ENCODE measurements around the gene THAP2.

THAP2 gene

DNA sequence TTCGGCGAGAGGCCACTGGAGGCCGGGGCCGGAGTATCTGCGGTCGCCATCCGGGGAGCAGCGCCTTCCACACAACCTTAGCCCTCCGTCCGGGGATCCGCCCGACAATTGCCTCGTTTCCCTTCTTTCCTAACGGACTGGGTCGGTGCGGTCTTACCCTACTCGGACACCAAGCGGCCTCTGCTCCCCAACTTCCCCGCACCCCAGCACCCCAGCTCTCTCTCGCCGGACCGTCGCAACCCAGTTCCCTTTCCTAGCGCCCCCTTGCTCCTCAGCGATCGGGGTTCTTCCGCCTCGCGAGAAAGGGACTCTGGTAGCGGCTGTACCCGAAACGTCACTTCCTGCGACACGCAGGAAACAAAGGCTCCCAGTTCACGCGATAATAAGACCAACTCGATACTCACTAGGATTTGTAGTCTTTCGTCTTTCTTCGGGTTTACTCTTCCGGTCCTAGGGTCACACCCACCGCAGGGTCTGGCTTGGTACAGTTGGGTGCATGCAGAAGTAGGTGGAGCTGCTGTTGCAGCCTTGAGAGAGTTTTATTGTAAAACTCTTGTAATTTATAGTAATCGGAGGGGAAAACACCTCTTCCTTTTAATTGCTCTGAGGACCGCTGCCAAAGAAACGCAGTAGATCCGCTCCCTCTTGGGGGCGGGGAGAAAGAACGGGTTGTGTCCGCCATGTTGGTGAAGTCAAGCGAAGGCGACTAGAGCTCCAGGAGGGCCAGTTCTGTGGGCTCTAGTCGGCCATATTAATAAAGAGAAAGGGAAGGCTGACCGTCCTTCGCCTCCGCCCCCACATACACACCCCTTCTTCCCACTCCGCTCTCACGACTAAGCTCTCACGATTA lies at the start of gene THAP2, which contains the start of gene ZFC3H1:
Gene THAP2, plus strand, starts transcription at position 741 of the 850 bp plus-strand sequence. CDS start 209 bp downstream, outside the sequence.
Gene ZFC3H1, minus strand, starts transcription at position 288 of the 850 bp plus-strand sequence. Its CDS starts 238 bp downstream, at position 50.
- TF ChIP-seq JUND (IDR thresholded peaks at IDR 0.05; ENCODE audit: low read depth): no peak
- in situ Hi-C loops (cut with HindIII; ENCODE audit: low pct_unique_long_range_greater_than_20kb, low sequenced_read_pairs): no loop called here
- peak; percentile 87 to 100 for DNase-seq (ENCODE audit: low read depth in 1 of 2, low spot score in 1 of 2)

DNA sequence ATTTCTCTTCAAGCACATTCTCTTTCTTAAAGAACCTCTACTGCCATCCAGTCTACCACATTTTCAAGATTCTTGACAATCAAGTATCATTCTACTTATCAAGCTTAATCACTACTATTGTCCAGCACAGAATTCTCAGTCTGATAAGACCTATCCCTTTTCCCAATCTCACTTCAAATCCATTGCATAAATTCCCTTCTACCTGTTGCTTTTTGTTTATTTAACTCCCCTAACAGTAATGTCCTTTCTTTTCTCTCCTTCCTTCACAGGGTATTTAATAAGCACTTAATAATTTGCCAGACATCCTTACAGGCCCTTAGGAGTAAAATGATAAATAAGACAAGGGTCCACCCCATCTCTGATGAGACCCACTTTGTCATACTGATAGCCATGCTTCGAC lies 42.2 kb upstream of the THAP2 start:
- in situ Hi-C loops (cut with HindIII; ENCODE audit: low pct_unique_long_range_greater_than_20kb, low sequenced_read_pairs): no loop called here
- no peak for TF ChIP-seq JUND (IDR thresholded peaks at IDR 0.05; ENCODE audit: low read depth)
- DNase-seq (ENCODE audit: low read depth in 1 of 2, low spot score in 1 of 2): no peak

DNA sequence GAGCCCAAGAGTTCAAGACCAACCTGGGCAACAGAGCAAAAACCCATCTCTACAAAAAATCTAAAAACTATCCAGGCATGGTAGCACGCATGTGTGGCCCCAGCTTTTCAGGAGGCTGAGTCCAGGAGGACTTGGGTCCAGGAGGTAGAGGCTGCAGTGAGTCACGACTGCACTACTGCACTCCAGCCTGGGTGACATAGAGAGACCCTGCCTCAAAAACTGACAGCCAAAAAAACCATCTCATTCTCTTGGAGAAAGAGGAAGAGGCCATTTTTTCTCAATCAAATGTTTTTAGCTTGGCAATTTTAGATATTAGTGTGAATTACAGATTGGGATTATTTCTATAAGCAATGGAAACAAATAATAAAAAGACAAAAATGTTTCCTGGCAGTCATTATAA lies 38.6 kb upstream of the THAP2 start:
- TF ChIP-seq JUND (IDR thresholded peaks at IDR 0.05; ENCODE audit: low read depth): no peak
- in situ Hi-C loops (cut with HindIII; ENCODE audit: low pct_unique_long_range_greater_than_20kb, low sequenced_read_pairs): no loop called here
- DNase-seq (ENCODE audit: low read depth in 1 of 2, low spot score in 1 of 2): no peak

DNA sequence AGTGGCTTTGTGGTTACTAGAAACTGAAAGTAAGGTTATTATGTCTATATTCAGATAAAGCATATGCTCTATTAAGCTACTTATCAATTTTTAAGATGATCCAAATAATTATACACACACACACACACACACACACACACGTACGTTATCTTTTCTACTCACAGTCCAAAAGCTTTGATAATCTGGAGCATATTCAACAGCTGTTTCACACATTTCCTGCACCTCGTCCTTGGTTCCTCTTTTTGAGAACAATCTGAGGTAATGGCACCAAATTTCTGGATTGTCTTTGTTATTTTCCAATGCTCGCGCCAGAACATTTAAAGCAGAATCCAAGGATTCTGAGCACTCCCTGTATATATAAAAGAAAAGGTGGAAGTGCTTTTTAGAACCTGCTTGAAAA lies 38.0 kb upstream of the THAP2 start:
- in situ Hi-C loops (cut with HindIII; ENCODE audit: low pct_unique_long_range_greater_than_20kb, low sequenced_read_pairs): no loop called here
- TF ChIP-seq JUND (IDR thresholded peaks at IDR 0.05; ENCODE audit: low read depth): no peak
- no peak for DNase-seq (ENCODE audit: low read depth in 1 of 2, low spot score in 1 of 2)

DNA sequence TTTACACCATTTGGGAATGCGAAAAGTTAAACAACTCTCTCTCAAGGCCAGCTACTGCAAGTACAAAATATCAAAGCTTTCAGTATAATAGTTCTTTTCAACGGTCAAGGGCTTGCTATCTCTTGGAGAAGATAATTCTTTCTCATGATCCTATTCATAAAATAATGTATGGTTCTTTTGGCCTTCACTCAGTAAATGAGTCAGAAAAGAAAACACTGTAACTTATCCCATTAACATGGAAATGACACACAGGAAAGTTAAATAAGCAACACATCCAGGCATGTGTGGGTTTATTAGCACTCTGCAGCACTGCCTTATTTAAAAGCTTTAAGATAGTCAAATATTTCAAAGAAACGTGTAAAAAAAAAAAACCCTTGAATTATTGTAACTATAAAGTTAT lies 37.3 kb upstream of the THAP2 start:
- no peak for TF ChIP-seq JUND (IDR thresholded peaks at IDR 0.05; ENCODE audit: low read depth)
- in situ Hi-C loops (cut with HindIII; ENCODE audit: low pct_unique_long_range_greater_than_20kb, low sequenced_read_pairs): no loop called here
- DNase-seq (ENCODE audit: low read depth in 1 of 2, low spot score in 1 of 2): no peak

DNA sequence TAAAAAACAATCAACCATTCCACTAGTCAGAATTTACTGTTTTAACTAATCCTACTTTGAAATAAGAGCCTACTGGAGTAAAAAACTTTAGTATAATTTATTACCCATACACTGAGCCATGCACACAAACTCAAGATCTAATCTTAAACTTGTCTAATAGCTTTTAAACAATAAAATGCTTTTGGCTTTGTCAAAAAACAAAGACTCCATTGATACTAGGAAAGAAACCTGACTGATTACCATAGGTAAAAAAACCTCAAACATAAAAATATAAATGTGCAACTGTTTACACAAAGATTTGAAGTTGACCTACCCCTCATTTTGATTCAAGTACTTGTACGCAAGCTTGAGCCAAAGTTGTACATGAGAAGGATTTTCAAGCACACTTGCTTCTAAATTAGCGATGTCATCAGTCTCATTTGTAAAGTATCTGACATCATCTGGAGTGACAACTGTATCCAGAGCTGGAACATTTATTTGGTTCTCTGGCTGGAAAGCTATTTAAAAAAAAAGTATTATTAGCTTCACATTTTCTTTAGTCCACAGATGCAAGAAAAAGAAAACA lies 36.6 kb upstream of the THAP2 start:
- in situ Hi-C loops (cut with HindIII; ENCODE audit: low pct_unique_long_range_greater_than_20kb, low sequenced_read_pairs): no loop called here
- DNase-seq (ENCODE audit: low read depth in 1 of 2, low spot score in 1 of 2): no peak
- TF ChIP-seq JUND (IDR thresholded peaks at IDR 0.05; ENCODE audit: low read depth): no peak

DNA sequence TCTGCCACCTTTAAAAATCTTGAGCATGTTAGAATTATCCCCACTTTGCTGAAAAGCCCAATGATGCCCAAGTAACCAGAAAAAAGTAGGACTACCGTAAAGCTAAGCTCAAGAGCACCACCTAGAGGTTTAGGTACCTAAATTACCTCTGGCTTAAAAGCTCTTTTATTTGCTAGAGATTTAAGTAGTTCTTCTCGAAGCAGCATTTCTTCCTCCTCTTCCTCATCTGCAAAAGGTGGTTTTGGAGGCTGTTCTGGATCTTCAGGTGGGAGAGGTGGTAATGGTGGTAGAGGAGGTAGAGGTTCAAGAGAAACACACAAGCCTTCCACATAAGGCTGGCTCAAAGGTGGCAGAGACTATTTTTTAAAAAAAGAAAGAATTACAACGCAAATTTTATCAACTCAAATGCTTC lies 27.4 kb upstream of the THAP2 start:
- no peak for TF ChIP-seq JUND (IDR thresholded peaks at IDR 0.05; ENCODE audit: low read depth)
- DNase-seq (ENCODE audit: low read depth in 1 of 2, low spot score in 1 of 2): peak; percentile 36 to 75
- in situ Hi-C loops (cut with HindIII; ENCODE audit: low pct_unique_long_range_greater_than_20kb, low sequenced_read_pairs): no loop called here

DNA sequence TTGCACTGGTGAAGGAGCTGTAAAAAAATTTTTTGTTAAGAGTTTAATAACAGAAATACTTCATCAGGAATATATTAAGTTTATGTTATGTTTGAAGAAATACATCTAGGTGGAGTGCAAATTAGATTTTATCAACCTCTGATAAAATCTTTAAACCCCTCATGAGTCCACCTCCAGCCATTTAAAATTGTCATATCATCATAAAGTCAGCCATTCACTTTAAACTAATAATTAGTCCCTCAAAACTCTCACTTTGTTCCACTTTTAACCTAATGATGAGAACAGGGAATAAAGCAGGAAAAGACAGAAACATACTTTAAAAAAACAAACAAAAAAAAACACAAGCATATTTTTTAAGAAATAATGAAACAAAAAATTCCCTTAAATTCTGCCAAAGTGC lies 25.6 kb upstream of the THAP2 start:
- no peak for DNase-seq (ENCODE audit: low read depth in 1 of 2, low spot score in 1 of 2)
- in situ Hi-C loops (cut with HindIII; ENCODE audit: low pct_unique_long_range_greater_than_20kb, low sequenced_read_pairs): no loop called here
- no peak for TF ChIP-seq JUND (IDR thresholded peaks at IDR 0.05; ENCODE audit: low read depth)

DNA sequence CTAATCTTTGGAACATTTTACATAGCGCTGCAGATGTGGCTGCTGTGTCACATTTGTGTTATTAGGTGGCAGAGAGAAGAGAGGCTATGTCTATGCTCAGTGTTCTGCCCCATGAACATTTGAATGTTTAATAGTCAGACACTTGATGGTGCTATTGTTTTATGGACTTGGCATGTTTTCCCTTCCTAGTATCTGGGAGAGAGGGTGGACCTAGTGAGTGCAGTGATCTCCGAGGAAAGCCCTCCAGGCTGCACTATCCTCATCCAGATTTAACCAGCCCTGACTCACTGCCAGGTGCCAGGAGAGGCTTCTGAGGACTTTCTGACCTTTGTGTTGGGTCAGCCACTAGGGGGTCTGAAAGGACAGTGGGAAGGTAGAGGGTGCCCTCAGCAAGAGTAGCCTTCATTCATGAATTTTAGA lies 24.8 kb upstream of the THAP2 start:
- peak in 1 of 2 experiments; percentile 26 for DNase-seq (ENCODE audit: low read depth in 1 of 2, low spot score in 1 of 2)
- in situ Hi-C loops (cut with HindIII; ENCODE audit: low pct_unique_long_range_greater_than_20kb, low sequenced_read_pairs): no loop called here
- TF ChIP-seq JUND (IDR thresholded peaks at IDR 0.05; ENCODE audit: low read depth): no peak

DNA sequence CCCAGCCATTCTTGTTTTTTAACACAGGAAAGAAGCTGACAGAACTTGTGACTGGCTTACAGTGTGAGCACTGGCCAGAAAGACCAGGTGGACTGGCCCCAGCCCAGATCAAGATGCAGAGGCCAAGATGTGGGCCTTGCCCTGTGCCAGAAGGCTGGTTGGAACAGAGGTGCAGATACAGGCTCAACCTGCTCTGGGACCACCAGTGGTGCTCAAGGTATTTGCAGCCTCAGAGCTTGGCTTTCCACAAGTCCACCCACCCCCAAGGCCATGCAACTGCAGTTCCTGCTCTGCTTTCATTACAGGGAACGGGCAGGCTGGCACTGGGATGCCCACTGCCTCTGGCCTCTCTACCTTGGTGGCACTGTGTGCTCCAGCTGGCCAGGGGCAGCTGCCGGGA lies 23.8 kb upstream of the THAP2 start:
- TF ChIP-seq JUND (IDR thresholded peaks at IDR 0.05; ENCODE audit: low read depth): no peak
- DNase-seq (ENCODE audit: low read depth in 1 of 2, low spot score in 1 of 2): no peak
- in situ Hi-C loops (cut with HindIII; ENCODE audit: low pct_unique_long_range_greater_than_20kb, low sequenced_read_pairs): no loop called here

DNA sequence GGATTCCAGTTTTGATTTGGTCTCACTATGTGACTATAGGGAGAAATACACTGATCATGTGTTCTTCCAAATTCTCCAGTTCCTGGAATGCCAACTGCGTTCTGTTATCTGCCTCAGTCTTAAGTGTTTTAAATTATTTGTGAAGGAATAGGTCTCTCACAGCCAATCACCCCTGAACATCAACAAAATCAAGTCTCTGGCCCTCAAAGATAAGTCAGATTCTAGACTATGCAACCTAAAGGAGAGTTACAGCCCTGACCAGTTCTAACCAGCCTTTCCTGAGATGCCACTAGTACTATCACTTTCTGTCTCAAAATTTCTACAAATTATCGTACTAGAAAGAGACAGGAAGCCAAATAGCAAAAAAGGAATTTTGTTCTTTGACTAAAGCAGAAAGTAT lies 22.7 kb upstream of the THAP2 start:
- in situ Hi-C loops (cut with HindIII; ENCODE audit: low pct_unique_long_range_greater_than_20kb, low sequenced_read_pairs): no loop called here
- TF ChIP-seq JUND (IDR thresholded peaks at IDR 0.05; ENCODE audit: low read depth): no peak
- DNase-seq (ENCODE audit: low read depth in 1 of 2, low spot score in 1 of 2): no peak

DNA sequence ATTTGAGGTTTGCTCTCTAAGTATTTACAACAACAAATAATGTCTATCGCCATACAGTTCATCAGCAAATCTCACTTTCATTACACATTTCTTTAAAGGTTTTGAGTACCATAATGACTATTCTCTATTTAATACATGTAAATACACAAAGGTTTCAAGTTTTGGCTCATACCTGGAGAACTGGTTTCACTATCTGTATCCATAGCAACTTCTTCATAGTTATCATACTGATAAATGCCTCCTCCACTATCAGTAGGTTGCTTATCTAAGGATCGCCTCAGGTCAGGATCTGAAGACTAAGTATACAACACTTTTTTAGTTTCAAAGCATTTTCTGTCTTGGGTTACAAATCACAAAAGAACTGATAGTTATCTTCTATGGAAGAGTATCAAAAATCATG lies 21.8 kb upstream of the THAP2 start:
- TF ChIP-seq JUND (IDR thresholded peaks at IDR 0.05; ENCODE audit: low read depth): no peak
- no peak for DNase-seq (ENCODE audit: low read depth in 1 of 2, low spot score in 1 of 2)
- in situ Hi-C loops (cut with HindIII; ENCODE audit: low pct_unique_long_range_greater_than_20kb, low sequenced_read_pairs): no loop called here

DNA sequence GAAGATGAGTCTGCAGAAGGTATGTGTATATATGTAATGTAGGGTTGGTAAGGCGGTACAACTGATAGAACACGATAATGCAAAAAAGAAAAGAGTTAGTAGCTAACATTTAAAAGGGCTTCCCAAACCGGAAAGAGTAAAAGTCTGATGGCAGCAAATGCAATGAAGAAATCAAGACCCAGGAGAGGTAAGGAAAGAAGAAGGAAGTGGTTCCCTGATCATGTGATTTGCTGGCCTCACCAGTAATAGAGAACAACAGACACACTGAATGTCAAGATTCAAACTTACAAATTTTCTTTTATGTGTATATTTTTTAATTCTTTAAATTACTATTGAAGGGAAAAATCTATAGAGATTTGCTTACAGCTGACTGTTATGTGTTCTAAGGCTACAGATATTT lies 18.8 kb upstream of the THAP2 start:
- no peak for DNase-seq (ENCODE audit: low read depth in 1 of 2, low spot score in 1 of 2)

More for the DNA sequence above, 18.8 kb upstream of the THAP2 start:
- in situ Hi-C loops (cut with HindIII; ENCODE audit: low pct_unique_long_range_greater_than_20kb, low sequenced_read_pairs): no loop called here
- no peak for TF ChIP-seq JUND (IDR thresholded peaks at IDR 0.05; ENCODE audit: low read depth)
